ENCODE data around the gene FXYD2. TPM values are rescaled to one million over a fixed set of nuclear protein-coding genes. Genes with fewer than 3 reads are reported as not detected.

Gene FXYD2
- total and polyA plus RNA-seq, 2 of the 13 experiments (the other 11 are each of a cell fraction or from before 2014, with no cell fraction given) = 45.9 to 106 TPM

DNA sequence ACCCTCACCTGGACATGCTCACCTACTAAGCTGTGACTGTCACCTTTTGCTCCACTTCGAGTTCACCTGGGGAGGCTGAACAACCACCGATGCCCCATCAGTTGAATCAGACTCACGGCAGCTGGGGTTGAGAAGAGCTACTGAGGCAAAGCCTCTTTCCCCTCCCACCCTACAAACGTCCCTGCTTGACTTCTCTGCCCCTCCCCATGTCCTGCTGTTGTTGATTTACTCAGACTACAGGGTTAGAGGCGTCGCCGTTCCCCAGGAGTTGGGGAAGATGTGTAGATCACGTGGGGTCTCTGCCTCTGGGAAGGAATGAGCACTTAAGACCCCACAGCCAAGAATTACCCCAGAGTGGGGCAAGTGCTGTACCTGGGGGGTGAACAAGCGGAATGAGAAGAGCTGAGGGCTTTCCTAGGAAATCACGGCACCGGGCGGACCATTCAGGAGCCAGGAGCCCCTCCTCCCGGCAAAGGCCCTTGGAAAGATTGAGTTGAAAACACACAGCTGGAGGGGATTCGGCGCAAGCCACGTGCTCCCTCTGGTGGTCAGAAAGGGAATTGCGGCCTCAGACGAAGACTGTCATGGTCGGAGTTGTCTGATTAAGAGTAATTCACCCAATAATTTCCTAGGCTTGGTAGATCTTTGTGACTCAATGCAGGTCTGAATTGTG is 7.0 kb downstream of the FXYD2 start (continued):
- TF ChIP-seq, protein P1, sequence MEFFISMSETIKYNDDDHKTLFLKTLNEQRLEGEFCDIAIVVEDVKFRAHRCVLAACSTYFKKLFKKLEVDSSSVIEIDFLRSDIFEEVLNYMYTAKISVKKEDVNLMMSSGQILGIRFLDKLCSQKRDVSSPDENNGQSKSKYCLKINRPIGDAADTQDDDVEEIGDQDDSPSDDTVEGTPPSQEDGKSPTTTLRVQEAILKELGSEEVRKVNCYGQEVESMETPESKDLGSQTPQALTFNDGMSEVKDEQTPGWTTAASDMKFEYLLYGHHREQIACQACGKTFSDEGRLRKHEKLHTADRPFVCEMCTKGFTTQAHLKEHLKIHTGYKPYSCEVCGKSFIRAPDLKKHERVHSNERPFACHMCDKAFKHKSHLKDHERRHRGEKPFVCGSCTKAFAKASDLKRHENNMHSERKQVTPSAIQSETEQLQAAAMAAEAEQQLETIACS (CRISPR knock-in tag; IDR thresholded peaks at IDR 0.05) = no peak
- TF ChIP-seq HES4 (CRISPR knock-in tag; IDR thresholded peaks at IDR 0.05; ENCODE audit: borderline replicate concordance) (no peak), SMARCE1 (IDR thresholded peaks at IDR 0.05; ENCODE audit: borderline replicate concordance) (no peak), SUZ12 (IDR thresholded peaks at IDR 0.05; ENCODE audit: low read depth, low read length) (no peak), AGO2 (optimal IDR thresholded peaks at IDR 0.05; ENCODE audit: low read depth, low read length) (peak; percentile 18), ZKSCAN1 (IDR thresholded peaks at IDR 0.05; ENCODE audit: low read length) (no peak), MAFG (CRISPR knock-in tag; IDR thresholded peaks at IDR 0.05) (no peak), PHF8 (CRISPR knock-in tag; IDR thresholded peaks at IDR 0.05) (no peak), KDM1A (CRISPR knock-in tag; IDR thresholded peaks at IDR 0.05) (no peak), KDM2A (CRISPR knock-in tag; IDR thresholded peaks at IDR 0.05; ENCODE audit: borderline replicate concordance, low read depth) (peak; percentile 68), ZNF772 (CRISPR knock-in tag; IDR thresholded peaks at IDR 0.05) (0 out of 2 replicates have a peak, but pooled peaks have one; percentile 44), ZNF12 (CRISPR knock-in tag; IDR thresholded peaks at IDR 0.05) (no peak), ZSCAN31 (CRISPR knock-in tag; IDR thresholded peaks at IDR 0.05; ENCODE audit: low read depth) (no peak), XRCC5 (optimal IDR thresholded peaks at IDR 0.05; ENCODE audit: low read length) (peak; percentile 72), ZNF44 (CRISPR knock-in tag; IDR thresholded peaks at IDR 0.05) (0 out of 2 replicates have a peak, but pooled peaks have one; percentile 69), ZFP90 (CRISPR knock-in tag; IDR thresholded peaks at IDR 0.05; ENCODE audit: borderline replicate concordance) (no peak), FOXC1 (CRISPR knock-in tag; IDR thresholded peaks at IDR 0.05; ENCODE audit: borderline replicate concordance) (peak; percentile 66), TBX2 (CRISPR knock-in tag; IDR thresholded peaks at IDR 0.05; ENCODE audit: borderline replicate concordance) (0 out of 2 replicates have a peak, but pooled peaks have one; percentile 2), TOE1 (CRISPR knock-in tag; IDR thresholded peaks at IDR 0.05) (no peak), KLF11 (CRISPR knock-in tag; IDR thresholded peaks at IDR 0.05) (no peak), GFI1 (CRISPR knock-in tag; IDR thresholded peaks at IDR 0.05; ENCODE audit: borderline replicate concordance) (no peak), BRCA1 (CRISPR knock-in tag; IDR thresholded peaks at IDR 0.05) (no peak), ZNF629 (CRISPR knock-in tag; conservative IDR thresholded peaks at IDR 0.05) (no peak), AHDC1 (CRISPR knock-in tag; IDR thresholded peaks at IDR 0.05; ENCODE audit: borderline replicate concordance) (no peak)
- TF ChIP-seq, protein P2, sequence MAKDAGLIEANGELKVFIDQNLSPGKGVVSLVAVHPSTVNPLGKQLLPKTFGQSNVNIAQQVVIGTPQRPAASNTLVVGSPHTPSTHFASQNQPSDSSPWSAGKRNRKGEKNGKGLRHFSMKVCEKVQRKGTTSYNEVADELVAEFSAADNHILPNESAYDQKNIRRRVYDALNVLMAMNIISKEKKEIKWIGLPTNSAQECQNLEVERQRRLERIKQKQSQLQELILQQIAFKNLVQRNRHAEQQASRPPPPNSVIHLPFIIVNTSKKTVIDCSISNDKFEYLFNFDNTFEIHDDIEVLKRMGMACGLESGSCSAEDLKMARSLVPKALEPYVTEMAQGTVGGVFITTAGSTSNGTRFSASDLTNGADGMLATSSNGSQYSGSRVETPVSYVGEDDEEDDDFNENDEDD (CRISPR knock-in tag; IDR thresholded peaks at IDR 0.05; ENCODE audit: borderline replicate concordance) = peak; percentile 26; the same call in 1 of the 2 replicates

All from HepG2 (cell line).